GM12878 (cell line): Measurements from ENCODE around the gene TAS2R42. TPM values are rescaled to one million over a fixed set of nuclear protein-coding genes. Genes with fewer than 3 reads are reported as not detected.

Source experiments
- ESRRA ChIP-seq: IDR thresholded peaks from 2 replicates; pipeline ENCODE4 v1.6.1; 2012; ENCODE audit warnings: mild to moderate bottlenecking, low read length, improper control_type of control experiment
- HCFC1 ChIP-seq: fragments of 150-350 bp; IDR thresholded peaks from 2 replicates; pipeline ENCODE4 v1.6.1; 2014; ENCODE audit warnings: low read length
- SRF ChIP-seq, 2 experiments: IDR thresholded peaks; 2 replicates each; pipeline ENCODE4 v1.6.1; 2011; ENCODE audit warnings: low read depth in 2 of 2, low read length in 2 of 2, mild to moderate bottlenecking in 1 of 2, moderate library complexity in 1 of 2
- STAT1 ChIP-seq: fragments of 450-650 bp; conservative IDR thresholded peaks from 2 replicates; pipeline ENCODE4 v1.6.1; 2014; ENCODE audit warnings: antibody characterized with exemption, mild to moderate bottlenecking
- TAF1 ChIP-seq: IDR thresholded peaks from 2 replicates; pipeline ENCODE4 v1.6.1; 2011; ENCODE audit warnings: mild to moderate bottlenecking, low read depth, low read length, borderline replicate concordance
- USF2 ChIP-seq: IDR thresholded peaks from 2 replicates; pipeline ENCODE4 v1.6.1; 2011; ENCODE audit warnings: low read depth, low read length, improper control_type of control experiment, borderline replicate concordance
- polyA plus RNA-seq, 11 experiments: library from polyadenylated mRNA; depleted of rRNA in 4 of 11; unstranded in 6 of 11; stranded (reverse) in 5 of 11; fragments of >200 nt; fragmentation: Nextera tagmentation in 4 of 11; fragmentation: Illumina TruSeq in 1 of 11; extraction: Ambion mirVana in 4 of 11; extraction: Trizol in 1 of 11; gene quantifications; 1 replicate in 1 of 11; 2 replicates in 10 of 11; pipeline versions ENCODE4 v1.2.1 to v1.2.3, GENCODE V29; 2011 to 2016; ENCODE audit warnings: inconsistent platforms in 2 of 11, missing spikeins in 2 of 11, low read depth in 1 of 11
- total RNA-seq, 4 experiments: library from RNA; depleted of rRNA in 3 of 4; stranded (reverse); fragments of >200 nt in 3 of 4; fragmentation: Illumina TruSeq in 1 of 4; extraction: Trizol in 1 of 4; gene quantifications; 2 replicates each; pipeline versions ENCODE4 v1.2.1 to v1.2.3, GENCODE V29; 2013 to 2021
- TF ChIP-seq, protein P1 (sequence below): fragments of 450-650 bp; formaldehyde crosslinking; IDR thresholded peaks from 2 replicates; pipeline ENCODE4 v1.5.0; 2022; ENCODE audit warnings: mild to moderate bottlenecking, missing genetic modification characterization
- TF ChIP-seq, protein P2 (sequence below): fragments of 450-650 bp; IDR thresholded peaks from 2 replicates; pipeline ENCODE4 v1.6.1; 2016; ENCODE audit warnings: mild to moderate bottlenecking

Gene TAS2R42
- total and polyA plus RNA-seq, 10 of the 15 experiments (the other 5 are each of a cell fraction or from before 2014, with no cell fraction given), result not detected

GRCh38 chr12:11147420-11147819 is 39.3 kb downstream of the TAS2R42 start (continued):
- TF ChIP-seq, protein P1, sequence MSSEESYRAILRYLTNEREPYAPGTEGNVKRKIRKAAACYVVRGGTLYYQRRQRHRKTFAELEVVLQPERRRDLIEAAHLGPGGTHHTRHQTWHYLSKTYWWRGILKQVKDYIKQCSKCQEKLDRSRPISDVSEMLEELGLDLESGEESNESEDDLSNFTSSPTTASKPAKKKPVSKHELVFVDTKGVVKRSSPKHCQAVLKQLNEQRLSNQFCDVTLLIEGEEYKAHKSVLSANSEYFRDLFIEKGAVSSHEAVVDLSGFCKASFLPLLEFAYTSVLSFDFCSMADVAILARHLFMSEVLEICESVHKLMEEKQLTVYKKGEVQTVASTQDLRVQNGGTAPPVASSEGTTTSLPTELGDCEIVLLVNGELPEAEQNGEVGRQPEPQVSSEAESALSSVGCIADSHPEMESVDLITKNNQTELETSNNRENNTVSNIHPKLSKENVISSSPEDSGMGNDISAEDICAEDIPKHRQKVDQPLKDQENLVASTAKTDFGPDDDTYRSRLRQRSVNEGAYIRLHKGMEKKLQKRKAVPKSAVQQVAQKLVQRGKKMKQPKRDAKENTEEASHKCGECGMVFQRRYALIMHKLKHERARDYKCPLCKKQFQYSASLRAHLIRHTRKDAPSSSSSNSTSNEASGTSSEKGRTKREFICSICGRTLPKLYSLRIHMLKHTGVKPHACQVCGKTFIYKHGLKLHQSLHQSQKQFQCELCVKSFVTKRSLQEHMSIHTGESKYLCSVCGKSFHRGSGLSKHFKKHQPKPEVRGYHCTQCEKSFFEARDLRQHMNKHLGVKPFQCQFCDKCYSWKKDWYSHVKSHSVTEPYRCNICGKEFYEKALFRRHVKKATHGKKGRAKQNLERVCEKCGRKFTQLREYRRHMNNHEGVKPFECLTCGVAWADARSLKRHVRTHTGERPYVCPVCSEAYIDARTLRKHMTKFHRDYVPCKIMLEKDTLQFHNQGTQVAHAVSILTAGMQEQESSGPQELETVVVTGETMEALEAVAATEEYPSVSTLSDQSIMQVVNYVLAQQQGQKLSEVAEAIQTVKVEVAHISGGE (CRISPR knock-in tag), result no peak
- TF ChIP-seq ESRRA (no peak), HCFC1 (no peak), SRF (IDR thresholded peaks at IDR 0.05; ENCODE audit: low read depth in 2 of 2, low read length in 2 of 2) (no peak), STAT1 (no peak), USF2 (no peak), TAF1 (no peak)
- TF ChIP-seq, protein P2, sequence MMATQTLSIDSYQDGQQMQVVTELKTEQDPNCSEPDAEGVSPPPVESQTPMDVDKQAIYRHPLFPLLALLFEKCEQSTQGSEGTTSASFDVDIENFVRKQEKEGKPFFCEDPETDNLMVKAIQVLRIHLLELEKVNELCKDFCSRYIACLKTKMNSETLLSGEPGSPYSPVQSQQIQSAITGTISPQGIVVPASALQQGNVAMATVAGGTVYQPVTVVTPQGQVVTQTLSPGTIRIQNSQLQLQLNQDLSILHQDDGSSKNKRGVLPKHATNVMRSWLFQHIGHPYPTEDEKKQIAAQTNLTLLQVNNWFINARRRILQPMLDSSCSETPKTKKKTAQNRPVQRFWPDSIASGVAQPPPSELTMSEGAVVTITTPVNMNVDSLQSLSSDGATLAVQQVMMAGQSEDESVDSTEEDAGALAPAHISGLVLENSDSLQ, result no peak
